H1 (cell line): Measurements from ENCODE around the gene RAB22A. TPM values are rescaled to one million over a fixed set of nuclear protein-coding genes. Genes with fewer than 3 reads are reported as not detected.

Experiments
- CTCF ChIA-PET: fragments of 300-600 bp; sonication (Branson Sonifier 250); formaldehyde crosslinking; loops from one replicate; lab custom pipeline; 2021; ENCODE audit not compliant: partially characterized antibody; lab: Charles Lee
- POLR2A ChIA-PET: fragments of 300-600 bp; sonication (Branson Sonifier 250); formaldehyde crosslinking; loops from one replicate; lab custom pipeline; 2021; ENCODE audit warnings: inconsistent platforms; ENCODE audit not compliant: partially characterized antibody; lab: Charles Lee
- DNase-seq, 2 experiments: peaks; one replicate each; pipeline versions ENCODE4 v3.0.0 to v3.0.0-alpha.2; 2010 to 2022; ENCODE audit warnings: low spot score in 2 of 2, low read depth in 1 of 2, mixed read lengths in 1 of 2
- FAIRE-seq: peaks from 2 replicates; lab custom pipeline; 2011; peaks lifted over from hg19 to GRCh38; lab: Jason Lieb, UNC
- H2AFZ ChIP-seq: 2 replicates; pipeline ENCODE4 v1.8.1; 2012; ENCODE audit warnings: low read length, inconsistent platforms
- H2AK5ac ChIP-seq: 2 replicates; pipeline ENCODE4 v1.6.1; 2013; ENCODE audit warnings: low read depth, low read length
- H2BK120ac ChIP-seq: replicated peaks from 2 replicates; pipeline ENCODE3; 2013; ENCODE audit warnings: low read depth, low read length, inconsistent platforms
- H2BK12ac ChIP-seq: 2 replicates; pipeline ENCODE4 v1.6.1; 2013; ENCODE audit warnings: low read depth, low read length
- H2BK15ac ChIP-seq: 2 replicates; pipeline ENCODE4 v1.6.1; 2013; ENCODE audit warnings: low read length
- H2BK20ac ChIP-seq: 2 replicates; pipeline ENCODE4 v1.6.1; 2013; ENCODE audit warnings: low read length
- H2BK5ac ChIP-seq: 2 replicates; pipeline ENCODE4 v1.6.1; 2013; ENCODE audit warnings: low read depth, low read length
- H3K14ac ChIP-seq: 2 replicates; pipeline ENCODE4 v1.6.1; 2013; ENCODE audit warnings: inconsistent platforms; ENCODE audit not compliant: insufficient read length
- H3K18ac ChIP-seq: 2 replicates; pipeline ENCODE4 v1.6.1; 2013; ENCODE audit warnings: low read length; ENCODE audit errors: extremely low read depth
- H3K23ac ChIP-seq: 2 replicates; pipeline ENCODE4 v1.6.1; 2013; ENCODE audit warnings: inconsistent platforms; ENCODE audit not compliant: insufficient read length
- H3K23me2 ChIP-seq: 2 replicates; pipeline ENCODE4 v1.6.1; 2013; ENCODE audit warnings: low read depth, low read length
- H3K27ac ChIP-seq: 2 replicates; pipeline ENCODE4 v1.6.1; 2011; ENCODE audit warnings: low read depth, low read length, inconsistent platforms
- H3K27me3 ChIP-seq, 4 experiments: replicated peaks in 1 of 4; 1 replicate in 1 of 4; 2 replicates in 3 of 4; pipeline versions ENCODE4 v1.6.1 to v1.8.1; 2011 to 2013; ENCODE audit warnings: low read length in 3 of 4, mild to moderate bottlenecking in 3 of 4, inconsistent platforms in 2 of 4, mixed read lengths in 2 of 4, moderate library complexity in 1 of 4; ENCODE audit not compliant: control insufficient read depth in 3 of 4, insufficient read depth in 3 of 4; ENCODE audit errors: extremely low read depth in 1 of 4
- H3K36me3 ChIP-seq, 4 experiments: 2 replicates each; pipeline versions ENCODE4 v1.6.1 to v1.8.1; 2011 to 2013; ENCODE audit warnings: mild to moderate bottlenecking in 4 of 4, low read length in 3 of 4, moderate library complexity in 2 of 4, control low read depth in 1 of 4, inconsistent platforms in 1 of 4; ENCODE audit not compliant: insufficient read depth in 4 of 4, control insufficient read depth in 2 of 4
- H3K4ac ChIP-seq: replicated peaks from 2 replicates; pipeline ENCODE3; 2013; ENCODE audit warnings: low read length, low read depth, mixed read lengths, inconsistent platforms; ENCODE audit not compliant: insufficient read length
- H3K4me1 ChIP-seq, 4 experiments: replicated peaks in 1 of 4; 1 replicate in 1 of 4; 2 replicates in 3 of 4; pipeline versions ENCODE4 v1.6.1 to v1.8.1; 2011 to 2013; ENCODE audit warnings: low read length in 3 of 4, inconsistent platforms in 2 of 4, mixed read lengths in 1 of 4; ENCODE audit not compliant: insufficient read depth in 4 of 4, control insufficient read depth in 3 of 4
- H3K4me2 ChIP-seq, 2 experiments: 2 replicates each; pipeline versions ENCODE4 v1.6.1 to v1.8.1; 2011 to 2013; ENCODE audit warnings: low read depth in 2 of 2, low read length in 2 of 2, control low read depth in 1 of 2, inconsistent platforms in 1 of 2, mild to moderate bottlenecking in 1 of 2; ENCODE audit not compliant: insufficient read depth in 1 of 2
- H3K4me3 ChIP-seq, 4 experiments: fragments of 200-600, 300-600 bp in 1 of 4; sonication (generic), shearing (Covaris generic), sonication (Bioruptor Twin) in 1 of 4; 2 replicates each; pipeline versions ENCODE4 v1.5.1 to v1.8.1; 2011 to 2016; ENCODE audit warnings: low read length in 4 of 4, low read depth in 3 of 4, control low read depth in 2 of 4, inconsistent platforms in 2 of 4, mild to moderate bottlenecking in 2 of 4, mixed read lengths in 1 of 4, moderate library complexity in 1 of 4; ENCODE audit not compliant: insufficient read depth in 2 of 4; ENCODE audit errors: extremely low read depth in 1 of 4
- H3K56ac ChIP-seq: replicated peaks from 2 replicates; pipeline ENCODE3; 2013; ENCODE audit warnings: low read depth, mild to moderate bottlenecking, mixed read lengths, low read length, inconsistent platforms; ENCODE audit not compliant: insufficient read length
- H3K79me1 ChIP-seq: 2 replicates; pipeline ENCODE4 v1.6.1; 2013; ENCODE audit warnings: low read depth, low read length, control low read depth
- H3K79me2 ChIP-seq, 2 experiments: 2 replicates each; pipeline versions ENCODE4 v1.6.1 to v1.8.1; 2012 to 2013; ENCODE audit warnings: low read length in 2 of 2, mild to moderate bottlenecking in 2 of 2, inconsistent platforms in 1 of 2; ENCODE audit not compliant: insufficient read depth in 2 of 2, control insufficient read depth in 1 of 2
- H3K9ac ChIP-seq, 4 experiments: replicated peaks in 1 of 4; 1 replicate in 1 of 4; 2 replicates in 3 of 4; pipeline versions ENCODE4 v1.6.1 to v1.8.1; 2011 to 2013; ENCODE audit warnings: low read depth in 3 of 4, low read length in 3 of 4, control low read depth in 2 of 4, mild to moderate bottlenecking in 2 of 4, moderate library complexity in 2 of 4, inconsistent platforms in 1 of 4; ENCODE audit errors: extremely low read depth in 1 of 4
- H3K9me3 ChIP-seq, 2 experiments: 2 replicates each; pipeline versions ENCODE4 v1.6.1 to v1.8.1; 2012 to 2013; ENCODE audit warnings: mild to moderate bottlenecking in 2 of 2, moderate library complexity in 2 of 2, control low read depth in 1 of 2, inconsistent platforms in 1 of 2, low read depth in 1 of 2, low read length in 1 of 2, mixed read lengths in 1 of 2; ENCODE audit not compliant: insufficient read depth in 2 of 2
- H4K20me1 ChIP-seq, 2 experiments: replicated peaks in 1 of 2; 2 replicates each; pipeline versions ENCODE3 to v1.8.1; 2011 to 2013; ENCODE audit warnings: inconsistent platforms in 2 of 2, low read length in 2 of 2, mild to moderate bottlenecking in 1 of 2; ENCODE audit not compliant: insufficient read depth in 2 of 2, control insufficient read depth in 1 of 2
- H4K5ac ChIP-seq: 2 replicates; pipeline ENCODE4 v1.6.1; 2013; ENCODE audit warnings: low read length, low read depth, mixed read lengths, inconsistent platforms; ENCODE audit not compliant: insufficient read length
- H4K8ac ChIP-seq: 2 replicates; pipeline ENCODE4 v1.8.0; 2013; ENCODE audit warnings: mild to moderate bottlenecking, moderate library complexity, low read length, inconsistent platforms; ENCODE audit not compliant: insufficient read depth; ENCODE audit errors: extremely low read depth
- H4K91ac ChIP-seq: replicated peaks from 2 replicates; pipeline ENCODE3; 2013; ENCODE audit warnings: low read length, mixed read lengths, inconsistent platforms; ENCODE audit not compliant: insufficient read length
- ASH2L ChIP-seq: fragments of 200-600, 300-600 bp; sonication (generic); IDR thresholded peaks from one replicate; pipeline ENCODE4 v1.7.1; 2017; ENCODE audit warnings: low read length
- BRCA1 ChIP-seq: IDR thresholded peaks from 2 replicates; pipeline ENCODE4 v1.6.1; 2012; ENCODE audit warnings: low read depth, low read length, improper control_type of control experiment
- CREB1 ChIP-seq: IDR thresholded peaks from 2 replicates; pipeline ENCODE4 v1.6.1; 2012; ENCODE audit warnings: inconsistent platforms
- GABPA ChIP-seq: IDR thresholded peaks from 2 replicates; pipeline ENCODE4 v1.6.1; 2011; ENCODE audit warnings: mild to moderate bottlenecking, low read length, moderate library complexity, borderline replicate concordance; ENCODE audit not compliant: insufficient read depth
- SIN3A ChIP-seq, 2 experiments: IDR thresholded peaks in 1 of 2; conservative IDR thresholded peaks in 1 of 2; 2 replicates each; pipeline ENCODE4 v1.6.1; 2011 to 2012; ENCODE audit warnings: low read length in 2 of 2, improper control_type of control experiment in 1 of 2, low read depth in 1 of 2, mild to moderate bottlenecking in 1 of 2
- ZNF274 ChIP-seq: IDR thresholded peaks from 2 replicates; pipeline ENCODE4 v1.7.0; 2012; ENCODE audit warnings: low read length, borderline replicate concordance; ENCODE audit errors: extremely low read depth
- WGBS, 2 experiments: shearing (Covaris generic) in 1 of 2; methylation state at CpG; one replicate each; pipeline versions ENCODE4 v1.1.6 to v1.1.7; 2013 to 2015; ENCODE audit warnings: low lambda C conversion rate in 2 of 2, mixed read lengths in 2 of 2, inconsistent platforms in 1 of 2, low coverage in 1 of 2, missing lambda C conversion rate in 1 of 2; ENCODE audit not compliant: insufficient replicate concordance in 2 of 2, insufficient coverage in 1 of 2, insufficient read length in 1 of 2; ENCODE audit errors: extremely low coverage in 1 of 2, missing lambda C conversion rate in 1 of 2; 5-methylcytosine and 5-hydroxymethylcytosine counted together
- polyA plus RNA-seq, 7 experiments: library from polyadenylated mRNA; depleted of rRNA in 3 of 7; stranded (reverse) in 5 of 7; unstranded in 2 of 7; fragments of >200 nt in 5 of 7; fragments of 200-250 nt in 2 of 7; gene quantifications; 1 replicate in 5 of 7; 2 replicates in 1 of 7; 4 replicates in 1 of 7; pipeline versions ENCODE4 v1.2.1 to v1.2.3, GENCODE V29; 2011 to 2013; ENCODE audit warnings: missing spikeins in 2 of 7, mixed read lengths in 2 of 7
- total RNA-seq: library from RNA; stranded (reverse); fragmentation: NEBNext Ultra II Directional; extraction: Animal tissue kit (Norgen Biotek cat#: 25700); gene quantifications from 2 replicates; pipeline ENCODE4 v1.2.1, GENCODE V29; 2021
- TF ChIP-seq, protein P1 (sequence below): IDR thresholded peaks from 2 replicates; pipeline ENCODE4 v1.6.1; 2012; ENCODE audit warnings: inconsistent platforms
- TF ChIP-seq, protein P2 (sequence below): IDR thresholded peaks from 2 replicates; pipeline ENCODE4 v1.6.1; 2012; ENCODE audit warnings: low read length, inconsistent platforms
- TF ChIP-seq, protein P3 (sequence below), 3 experiments: IDR thresholded peaks; 1 replicate in 2 of 3; 2 replicates in 1 of 3; pipeline versions ENCODE4 v1.5.1 to v1.6.1; 2011; ENCODE audit warnings: low read length in 3 of 3, mild to moderate bottlenecking in 3 of 3, inconsistent platforms in 2 of 3, low read depth in 1 of 3, moderate library complexity in 1 of 3; ENCODE audit not compliant: insufficient read depth in 1 of 3; ENCODE audit errors: control extremely low read depth in 1 of 3

Gene RAB22A
- total and polyA plus RNA-seq, 2 of the 8 experiments (the other 6 are each of a cell fraction or from before 2014, with no cell fraction given) = 3.1 to 6.6 TPM

DNA sequence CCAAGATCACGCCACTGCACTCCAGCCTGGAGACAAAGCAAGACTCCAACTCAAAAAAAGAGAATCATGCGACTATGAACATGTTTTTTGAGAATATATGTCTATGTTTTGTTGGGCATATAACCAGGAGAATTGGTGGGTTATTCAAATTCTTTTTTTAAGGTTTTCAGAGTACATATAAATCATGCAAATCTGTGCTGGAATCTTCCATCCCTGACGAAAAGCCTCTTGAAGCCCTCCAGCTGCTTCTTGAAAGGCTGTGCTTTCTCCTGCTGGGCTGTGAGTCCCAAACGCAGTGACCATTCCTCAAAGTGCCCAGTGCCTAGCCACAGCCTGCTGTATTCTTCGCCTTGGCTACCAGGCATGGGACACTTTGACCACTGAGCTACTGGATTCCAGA is 9.2 kb upstream of the RAB22A start:
- FAIRE-seq (no peak), DNase-seq (no peak)
- WGBS, 2 experiments = 95% methylated on average over 5 of the region's 5 CpGs; no CpG with 5 or more reads in 1 of the 2 experiments
- CTCF ChIA-PET = no interaction called here
- Histone ChIP-seq H2BK12ac (no peak overlapping the region), H3K23ac (no peak overlapping the region), H2BK20ac (no peak overlapping the region), H2AK5ac (no peak overlapping the region), H3K36me3 (no peaks in the 10 kb centered on the region; a peak in 1 of 8 replicates), H3K79me2 (peaks cover 0 to 5% of the 10 kb centered on the region in 2 experiments; a peak in 1 of 4 replicates), H2BK5ac (no peak overlapping the region), H3K14ac (no peak overlapping the region), H4K8ac (no peak overlapping the region; the same call in 1 of the 2 replicates), H3K27me3 (no peaks in the 10 kb centered on the region), H4K20me1 (peaks cover 0 to 2% of the 10 kb centered on the region in 2 experiments), H2AFZ (no peak overlapping the region), H3K18ac (no peak overlapping the region), H3K4me2 (no peak overlapping the region), H3K9me3 (no peaks in the 10 kb centered on the region), H4K91ac (no peak overlapping the region), H3K4me3 (no peak overlapping the region), H3K4me1 (peaks cover 0 to under 1% (median 0%) of the 10 kb centered on the region in 4 experiments; a peak in 1 of 7 replicates), H3K56ac (no peak overlapping the region), H2BK120ac (no peak overlapping the region), H2BK15ac (no peak overlapping the region), H3K4ac (no peak overlapping the region), H3K23me2 (no peaks in the 10 kb centered on the region), H3K9ac (no peak overlapping the region), H3K79me1 (no peaks in the 10 kb centered on the region; the same call in 1 of the 2 replicates), H4K5ac (no peak overlapping the region), H3K27ac (no peak overlapping the region)
- POLR2A ChIA-PET = interaction anchor here (1.4 kb wide), 1 partner anchor 10 kb away, joined by 3 read pairs; no protein-coding TSS in a partner anchor
- no peak for TF ChIP-seq ZNF274
- TF ChIP-seq, protein P1, sequence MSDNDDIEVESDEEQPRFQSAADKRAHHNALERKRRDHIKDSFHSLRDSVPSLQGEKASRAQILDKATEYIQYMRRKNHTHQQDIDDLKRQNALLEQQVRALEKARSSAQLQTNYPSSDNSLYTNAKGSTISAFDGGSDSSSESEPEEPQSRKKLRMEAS = no peak
- no peak for TF ChIP-seq BRCA1
- no peak for TF ChIP-seq CREB1
- TF ChIP-seq ASH2L = no peak
- TF ChIP-seq, protein P2, sequence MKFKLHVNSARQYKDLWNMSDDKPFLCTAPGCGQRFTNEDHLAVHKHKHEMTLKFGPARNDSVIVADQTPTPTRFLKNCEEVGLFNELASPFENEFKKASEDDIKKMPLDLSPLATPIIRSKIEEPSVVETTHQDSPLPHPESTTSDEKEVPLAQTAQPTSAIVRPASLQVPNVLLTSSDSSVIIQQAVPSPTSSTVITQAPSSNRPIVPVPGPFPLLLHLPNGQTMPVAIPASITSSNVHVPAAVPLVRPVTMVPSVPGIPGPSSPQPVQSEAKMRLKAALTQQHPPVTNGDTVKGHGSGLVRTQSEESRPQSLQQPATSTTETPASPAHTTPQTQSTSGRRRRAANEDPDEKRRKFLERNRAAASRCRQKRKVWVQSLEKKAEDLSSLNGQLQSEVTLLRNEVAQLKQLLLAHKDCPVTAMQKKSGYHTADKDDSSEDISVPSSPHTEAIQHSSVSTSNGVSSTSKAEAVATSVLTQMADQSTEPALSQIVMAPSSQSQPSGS = no peak
- TF ChIP-seq SIN3A (conservative IDR thresholded peaks at IDR 0.05 in 1 of 2, IDR thresholded peaks at IDR 0.05 in 1 of 2; ENCODE audit: low read depth in 1 of 2, low read length in 2 of 2) = no peak
- TF ChIP-seq, protein P3, sequence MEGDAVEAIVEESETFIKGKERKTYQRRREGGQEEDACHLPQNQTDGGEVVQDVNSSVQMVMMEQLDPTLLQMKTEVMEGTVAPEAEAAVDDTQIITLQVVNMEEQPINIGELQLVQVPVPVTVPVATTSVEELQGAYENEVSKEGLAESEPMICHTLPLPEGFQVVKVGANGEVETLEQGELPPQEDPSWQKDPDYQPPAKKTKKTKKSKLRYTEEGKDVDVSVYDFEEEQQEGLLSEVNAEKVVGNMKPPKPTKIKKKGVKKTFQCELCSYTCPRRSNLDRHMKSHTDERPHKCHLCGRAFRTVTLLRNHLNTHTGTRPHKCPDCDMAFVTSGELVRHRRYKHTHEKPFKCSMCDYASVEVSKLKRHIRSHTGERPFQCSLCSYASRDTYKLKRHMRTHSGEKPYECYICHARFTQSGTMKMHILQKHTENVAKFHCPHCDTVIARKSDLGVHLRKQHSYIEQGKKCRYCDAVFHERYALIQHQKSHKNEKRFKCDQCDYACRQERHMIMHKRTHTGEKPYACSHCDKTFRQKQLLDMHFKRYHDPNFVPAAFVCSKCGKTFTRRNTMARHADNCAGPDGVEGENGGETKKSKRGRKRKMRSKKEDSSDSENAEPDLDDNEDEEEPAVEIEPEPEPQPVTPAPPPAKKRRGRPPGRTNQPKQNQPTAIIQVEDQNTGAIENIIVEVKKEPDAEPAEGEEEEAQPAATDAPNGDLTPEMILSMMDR (IDR thresholded peaks at IDR 0.05; ENCODE audit: control extremely low read depth in 1 of 3, insufficient read depth in 1 of 3, low read depth in 1 of 3, low read length in 3 of 3) = no peak
- no peak for TF ChIP-seq GABPA
